GM21723 (cell line): Measurements from ENCODE around the gene HTT.

Experiments used
- ATAC-seq: cut with Tn5 transposase; IDR thresholded peaks from one replicate; pipeline ENCODE4 v1.9.1; 2021; ENCODE audit warnings: mild to moderate bottlenecking, moderate library complexity; ENCODE audit not compliant: unreplicated experiment

The HTT gene

GRCh38 chr4:3246458-3247398, 172.2 kb downstream of the HTT start:
- ATAC-seq = no peak

GRCh38 chr4:3247399-3248177, 173.1 kb downstream of the HTT start:
- no peak for ATAC-seq

DNA sequence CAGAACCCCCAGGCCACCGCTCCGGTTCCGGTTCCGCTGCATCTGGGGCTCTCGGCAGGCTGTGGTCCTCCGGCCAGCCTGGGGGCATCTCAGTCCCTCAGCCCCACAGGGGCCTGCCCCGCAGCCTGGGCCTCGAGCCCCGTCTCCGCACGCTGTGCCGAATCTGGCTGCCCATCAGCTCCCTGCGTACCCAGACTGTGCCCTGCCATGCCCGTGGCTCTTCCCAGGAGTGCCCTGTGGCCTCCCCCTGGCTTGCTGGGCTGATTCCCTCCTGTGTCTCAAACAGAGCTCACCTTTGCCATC, 173.6 kb downstream of the HTT start:
- no peak for ATAC-seq

- ATAC-seq = no peak
Measured at GRCh38 chr4:3248811-3249661, 174.6 kb downstream of the HTT start, which contains the start of gene MSANTD1. Gene MSANTD1, plus strand, starts transcription at chr4:3249159. Its CDS starts 64 bp downstream, at chr4:3249223.

GRCh38 chr4:3249711-3250437, 175.4 kb downstream of the HTT start:
- ATAC-seq = no peak

DNA sequence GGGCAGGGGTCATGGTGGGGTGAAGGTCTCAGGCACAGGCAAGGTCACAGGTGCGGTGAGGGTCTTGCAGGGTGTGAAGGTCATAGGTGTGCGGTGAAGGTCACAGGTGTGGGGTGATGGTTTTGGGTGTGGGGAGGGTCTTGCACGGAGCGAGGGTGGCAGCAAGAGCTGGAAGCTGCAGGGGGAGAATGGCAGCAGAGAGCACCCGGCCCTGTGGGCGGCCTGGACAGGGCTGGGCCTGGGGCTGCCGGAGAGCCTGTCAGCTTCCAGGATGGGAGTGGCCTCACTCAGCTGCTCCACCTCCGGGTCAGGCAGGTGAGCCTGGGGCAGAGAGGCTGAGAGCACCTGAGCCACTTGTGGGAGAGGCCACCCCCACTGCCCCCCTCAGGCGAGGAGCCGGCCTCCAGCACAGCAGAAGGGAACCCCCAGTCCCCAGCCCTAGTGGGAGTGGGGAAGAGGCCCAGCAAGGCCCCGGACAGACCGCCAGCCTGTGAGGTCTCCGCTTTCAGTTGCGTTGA, 176.0 kb downstream of the HTT start:
- ATAC-seq = no peak

- ATAC-seq = no peak
Measured at GRCh38 chr4:3250956-3251690, 176.6 kb downstream of the HTT start.

- ATAC-seq = no peak
Measured at GRCh38 chr4:3251691-3252479, 177.4 kb downstream of the HTT start.

- ATAC-seq = no peak
Measured at GRCh38 chr4:3252480-3252828, 178.0 kb downstream of the HTT start.

GRCh38 chr4:3252831-3253641, 178.6 kb downstream of the HTT start:
- ATAC-seq = no peak

GRCh38 chr4:3253808-3254207, 179.3 kb downstream of the HTT start:
- ATAC-seq = no peak

GRCh38 chr4:3254302-3255131, 180.0 kb downstream of the HTT start:
- no peak for ATAC-seq

DNA sequence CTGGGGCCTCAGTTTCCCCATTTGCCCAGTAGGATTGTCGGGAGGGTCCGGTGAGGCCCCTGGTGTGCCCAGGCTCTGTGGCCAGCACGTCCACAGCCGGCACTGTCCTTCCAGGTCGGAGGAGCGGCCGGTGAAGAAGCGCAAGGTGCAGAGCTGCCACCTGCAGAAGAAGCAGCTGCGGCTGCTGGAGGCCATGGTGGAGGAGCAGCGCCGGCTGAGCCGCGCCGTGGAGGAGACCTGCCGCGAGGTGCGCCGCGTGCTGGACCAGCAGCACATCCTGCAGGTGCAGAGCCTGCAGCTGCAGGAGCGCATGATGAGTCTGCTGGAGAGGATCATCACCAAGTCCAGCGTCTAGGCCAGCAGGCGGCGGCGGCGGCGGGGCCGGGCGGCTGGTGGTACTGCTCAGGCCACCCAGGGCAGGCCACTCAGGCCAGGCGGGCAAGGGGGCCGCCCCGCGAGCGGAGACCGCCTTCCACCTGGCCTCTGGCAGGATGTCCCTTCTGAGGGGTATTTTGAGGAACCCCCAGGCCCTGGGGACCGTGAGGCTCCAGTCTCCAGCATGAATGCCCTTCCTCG, 181.2 kb downstream of the HTT start:
- no peak for ATAC-seq

GRCh38 chr4:3256230-3257102, 182.0 kb downstream of the HTT start:
- ATAC-seq = no peak

DNA sequence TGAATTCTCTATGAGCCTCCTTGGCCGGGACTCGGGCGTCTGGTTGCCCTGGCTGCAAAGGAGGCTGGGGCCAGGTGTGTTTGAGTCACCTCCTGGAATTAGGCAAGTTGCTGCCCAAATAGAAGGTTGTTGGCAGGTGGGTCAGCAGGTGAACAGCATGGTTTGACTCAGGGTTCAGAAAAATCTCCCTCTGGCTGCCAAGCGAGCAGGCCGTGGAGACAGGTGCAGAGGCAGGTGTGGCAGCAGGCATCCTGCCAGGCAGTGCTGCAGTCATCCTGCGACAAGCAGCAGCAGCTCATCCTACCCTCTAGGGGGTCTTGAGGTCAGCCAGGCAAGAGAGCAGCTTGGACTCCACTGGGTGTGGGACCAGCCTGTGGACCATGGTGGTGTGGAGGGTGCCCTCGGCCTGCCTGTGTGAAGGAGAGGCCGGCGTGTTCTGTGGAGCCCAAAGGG, 182.6 kb downstream of the HTT start:
- ATAC-seq = no peak
